MM.1S (cell line): ENCODE measurements around the gene CDH4.

Experiments used
- CTCF ChIP-seq: fragments of 300-600 bp; sonication (generic); IDR thresholded peaks from 2 replicates; pipeline ENCODE4 v1.5.1; 2016; ENCODE audit warnings: antibody characterized with exemption, low read length, mixed read lengths
- EZH2 ChIP-seq: fragments of 300-600 bp; sonication (generic); optimal IDR thresholded peaks from 2 replicates; pipeline ENCODE3; 2017; ENCODE audit warnings: low read depth, mild to moderate bottlenecking, antibody characterized with exemption, low read length, mixed read lengths

DNA sequence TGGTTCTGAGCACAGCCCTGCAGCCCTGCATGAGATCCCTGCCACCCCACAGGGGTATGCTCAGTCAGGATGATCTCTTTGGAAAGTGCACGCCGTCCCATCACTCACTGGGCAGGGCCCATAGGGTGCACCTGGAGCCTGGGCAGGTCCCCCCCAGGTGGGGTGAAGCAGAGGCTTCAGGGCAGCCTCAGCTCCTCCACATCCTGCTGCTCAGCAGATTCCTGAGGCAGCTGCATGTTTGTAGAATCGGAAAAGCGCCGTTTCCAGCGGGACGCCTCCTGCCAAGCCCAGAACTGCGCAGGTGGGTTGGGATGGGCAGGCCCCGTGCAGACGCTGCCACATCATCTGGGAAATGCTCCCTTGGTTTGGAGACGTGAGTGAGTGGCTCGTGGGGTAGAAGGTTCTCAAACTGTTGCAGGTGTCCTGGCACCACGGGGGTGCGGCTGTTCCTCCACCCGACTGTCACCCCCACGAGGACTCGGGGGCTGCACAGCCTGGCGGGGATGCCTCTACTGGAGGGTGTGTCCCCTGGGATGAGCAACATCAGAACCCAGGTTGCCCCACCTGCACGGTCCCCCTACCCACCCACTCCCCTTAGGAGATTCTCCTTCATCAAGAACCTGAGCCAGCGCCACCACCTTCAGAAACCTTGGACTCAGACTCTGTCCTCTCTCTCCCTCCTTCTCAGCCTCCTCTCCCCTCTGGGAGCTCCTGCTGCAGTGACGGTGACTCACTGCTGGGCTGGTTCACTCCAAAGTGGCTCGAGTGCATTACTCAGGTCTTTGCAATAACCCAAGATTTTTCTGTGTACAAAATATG is 479.5 kb downstream of the CDH4 start:
- no peak for TF ChIP-seq EZH2
- no peak for TF ChIP-seq CTCF
